GM21825 (cell line): ENCODE data around the gene ABCA8.
"Not testable (repeated sequence)": the region's sequence is repeated elsewhere in the genome, so short reads cannot be mapped to it uniquely, and the experiment has no call there.

Experiments
- ATAC-seq: cut with Tn5 transposase; IDR thresholded peaks from one replicate; pipeline ENCODE4 v1.9.1; 2021; ENCODE audit warnings: mild to moderate bottlenecking, moderate library complexity; ENCODE audit not compliant: unreplicated experiment

The ABCA8 gene

DNA sequence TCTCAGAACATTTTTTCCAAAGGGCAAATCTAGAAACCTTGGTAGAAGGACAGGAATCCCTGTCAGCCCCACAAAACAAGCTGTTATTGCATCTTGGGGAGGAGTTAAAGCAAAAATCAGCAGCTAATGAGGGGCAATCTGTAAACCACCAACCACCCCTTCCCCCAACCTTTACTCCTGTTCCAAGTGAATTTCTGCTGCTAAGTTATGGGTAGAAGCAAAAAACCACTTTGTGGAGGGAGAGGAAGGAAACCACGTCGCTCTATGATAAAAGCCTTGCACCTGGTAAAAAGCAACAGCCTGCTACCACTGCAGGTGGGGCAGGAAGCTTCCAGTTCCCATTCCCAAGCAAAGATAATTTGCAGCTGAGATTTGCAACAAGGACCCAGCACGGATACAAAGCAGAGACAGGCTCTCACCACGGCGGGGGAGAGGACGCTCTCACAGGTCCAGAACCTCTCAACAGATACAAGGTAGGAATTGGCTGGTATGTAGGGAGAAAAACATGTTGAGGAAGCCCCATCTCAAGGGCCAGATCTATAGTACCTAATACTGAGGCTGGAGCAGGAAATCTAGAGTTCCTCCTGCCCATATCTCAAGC is 10.7 kb downstream of the ABCA8 start:
- ATAC-seq = no peak

GRCh38 chr17:68943812-68944182 is 11.4 kb downstream of the ABCA8 start:
- ATAC-seq = not testable (repeated sequence)

DNA sequence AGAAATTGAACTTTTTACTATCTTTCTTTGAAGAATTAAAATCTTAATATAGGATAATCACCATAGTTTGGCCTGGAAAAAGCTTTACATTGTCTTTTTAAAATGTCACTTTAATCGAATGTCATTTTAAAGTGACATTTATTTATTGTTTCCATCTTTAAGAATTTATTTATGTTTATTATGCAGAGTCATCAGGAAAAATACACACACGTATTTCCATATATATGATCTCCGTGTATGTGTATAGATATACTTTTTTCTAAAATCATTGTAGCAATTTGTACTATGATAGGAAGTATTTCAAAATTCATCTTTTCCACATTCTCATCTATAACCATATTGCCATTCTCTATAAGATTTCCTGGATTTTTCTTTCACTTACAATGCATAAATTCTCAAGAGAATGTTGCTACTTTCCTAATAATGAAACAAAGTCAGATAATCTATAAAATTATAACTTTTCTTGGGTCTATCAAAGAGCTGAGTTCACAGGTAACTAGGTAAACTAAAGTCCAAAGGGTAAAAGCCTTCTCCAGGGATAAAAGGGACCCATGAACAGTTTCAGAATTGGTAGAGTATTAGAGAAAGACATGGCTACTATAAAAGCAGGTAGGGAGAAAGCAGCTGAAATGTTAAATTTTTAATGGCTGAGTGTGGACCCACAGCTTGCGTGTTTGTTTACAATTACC is 11.9 kb downstream of the ABCA8 start:
- ATAC-seq = no peak

GRCh38 chr17:68942389-68942788 is 12.8 kb downstream of the ABCA8 start:
- no peak for ATAC-seq

GRCh38 chr17:68941761-68942160 is 13.4 kb downstream of the ABCA8 start:
- ATAC-seq = no peak

GRCh38 chr17:68939195-68939594 is 16.0 kb downstream of the ABCA8 start:
- ATAC-seq = no peak

DNA sequence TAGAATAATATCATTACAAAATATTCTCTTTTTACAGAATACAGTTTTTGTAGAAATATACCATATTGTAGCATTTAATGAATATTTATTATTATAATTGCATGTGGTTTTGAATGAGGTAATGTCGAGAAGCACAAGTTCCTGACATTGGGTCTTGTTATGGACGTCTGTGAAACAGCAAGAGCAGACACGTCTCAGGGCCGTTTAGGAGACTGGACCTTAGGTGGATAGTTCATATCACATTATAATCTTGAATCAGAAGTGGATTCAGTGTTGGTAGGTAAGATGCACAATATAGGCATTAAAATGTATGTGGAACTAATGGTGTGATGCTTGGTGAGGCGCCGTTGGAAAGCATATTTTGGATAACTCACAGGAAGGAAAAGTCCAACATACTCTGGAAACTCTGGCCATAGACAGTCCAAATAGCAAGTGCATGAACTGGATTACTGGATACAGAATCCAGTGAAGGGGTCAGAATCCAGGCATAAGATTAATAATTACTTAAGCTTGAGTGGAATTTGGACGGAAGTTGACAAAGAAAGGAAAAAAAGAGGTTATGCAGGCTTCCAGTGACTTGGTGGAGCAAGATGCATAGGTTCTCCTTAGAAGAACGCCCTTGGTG is 17.2 kb downstream of the ABCA8 start:
- ATAC-seq = no peak

- no peak for ATAC-seq
These were observed 27.7 kb downstream of the ABCA8 start for GRCh38 chr17:68927516-68927915.

DNA sequence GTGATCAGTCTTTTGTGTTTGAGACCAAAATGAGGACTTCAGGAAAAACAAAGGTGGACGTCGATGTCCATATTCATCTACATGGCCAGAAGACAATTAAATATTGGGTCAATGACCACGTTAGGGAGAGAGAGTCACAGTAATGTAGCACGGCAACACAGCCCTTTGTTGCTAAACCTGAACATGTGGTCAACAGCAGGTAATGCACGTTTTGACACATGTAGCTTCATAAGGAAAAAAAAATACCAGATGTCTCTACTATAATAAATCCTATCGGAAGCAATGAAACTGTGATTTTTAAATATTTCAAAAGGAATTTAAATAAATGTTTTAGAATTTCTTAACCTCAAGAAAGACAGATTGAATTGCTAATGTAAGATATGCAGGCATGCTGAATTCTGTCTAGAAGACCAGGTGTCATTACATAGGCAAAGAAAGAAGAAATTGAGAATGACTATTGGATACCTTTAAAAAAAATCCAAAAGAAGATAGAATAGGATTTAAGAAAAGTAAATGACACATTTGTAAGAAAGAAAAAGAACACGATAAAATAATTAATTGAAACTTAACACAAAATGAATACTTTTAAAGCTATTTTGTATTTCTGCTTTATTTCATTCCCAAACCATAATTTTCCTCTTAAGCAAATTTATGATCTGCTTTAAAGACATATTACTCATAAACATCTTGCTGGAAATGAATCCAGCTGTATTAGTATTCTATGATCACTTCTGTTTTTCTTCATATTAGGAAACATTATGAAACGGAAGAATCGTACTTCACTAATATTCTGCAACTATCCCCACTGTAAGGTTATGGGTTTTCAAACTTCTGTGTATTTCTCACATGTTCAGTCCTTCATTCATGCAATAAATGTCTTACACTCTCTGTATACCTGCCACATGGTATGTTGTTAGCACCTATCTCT is 30.1 kb downstream of the ABCA8 start:
- no peak for ATAC-seq

DNA sequence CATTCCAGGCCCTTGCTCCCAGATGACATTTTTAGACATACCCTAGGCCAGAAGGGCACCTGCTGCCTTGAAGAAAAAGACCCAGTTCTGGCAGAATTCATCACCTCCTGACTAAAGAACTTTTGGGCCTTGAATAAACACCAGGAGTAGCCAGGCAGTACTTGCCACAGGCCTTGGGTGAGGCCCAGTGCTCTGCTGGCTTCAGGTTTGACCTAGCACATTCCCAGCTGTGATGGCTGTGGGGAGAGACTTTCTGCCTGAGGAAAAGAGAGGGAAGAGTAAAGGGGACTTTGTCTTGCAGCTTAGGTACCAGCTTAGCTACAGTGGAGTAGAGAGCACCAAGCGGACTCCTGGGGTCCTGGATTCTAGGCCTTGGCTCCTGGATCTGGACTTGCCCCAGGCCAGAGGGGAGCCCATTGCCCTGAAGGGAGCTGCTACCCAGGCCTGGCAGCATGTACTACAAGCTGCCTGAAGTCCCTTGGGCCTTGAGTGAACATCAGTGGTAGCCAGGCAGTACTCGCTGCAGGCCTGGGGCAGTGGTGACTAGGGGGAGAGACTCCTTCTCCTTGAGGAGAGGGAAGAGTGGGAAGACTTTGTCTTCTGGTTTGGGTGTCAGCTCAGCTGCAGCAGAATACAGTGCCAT is 44.3 kb downstream of the ABCA8 start:
- ATAC-seq = no peak

GRCh38 chr17:68910251-68910705 is 44.9 kb downstream of the ABCA8 start:
- no peak for ATAC-seq

DNA sequence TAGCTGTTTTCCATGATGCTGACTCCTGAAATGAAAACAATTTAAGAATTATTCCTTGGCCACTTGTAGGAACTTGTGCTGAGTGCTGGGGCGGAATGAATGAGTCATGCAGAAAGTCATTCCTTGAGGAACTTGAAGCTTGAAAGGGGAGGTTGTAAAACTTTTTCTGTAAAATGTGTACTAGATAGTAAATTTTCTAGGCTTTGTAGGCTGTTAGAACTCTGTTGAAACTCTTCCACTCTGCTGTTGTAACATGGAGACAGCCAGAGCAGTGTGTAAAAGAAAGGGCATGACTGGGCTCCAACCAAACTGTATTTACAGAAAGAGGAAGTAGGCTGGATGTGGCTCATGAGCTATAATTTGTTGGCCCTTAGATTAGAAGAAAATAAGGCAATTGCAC is 46.1 kb downstream of the ABCA8 start:
- ATAC-seq = no peak

GRCh38 chr17:68908045-68908444 is 47.1 kb downstream of the ABCA8 start:
- ATAC-seq = peak; percentile 64

GRCh38 chr17:68906638-68907037 is 48.6 kb downstream of the ABCA8 start:
- no peak for ATAC-seq

GRCh38 chr17:68903286-68903685 is 51.9 kb downstream of the ABCA8 start:
- ATAC-seq = no peak

DNA sequence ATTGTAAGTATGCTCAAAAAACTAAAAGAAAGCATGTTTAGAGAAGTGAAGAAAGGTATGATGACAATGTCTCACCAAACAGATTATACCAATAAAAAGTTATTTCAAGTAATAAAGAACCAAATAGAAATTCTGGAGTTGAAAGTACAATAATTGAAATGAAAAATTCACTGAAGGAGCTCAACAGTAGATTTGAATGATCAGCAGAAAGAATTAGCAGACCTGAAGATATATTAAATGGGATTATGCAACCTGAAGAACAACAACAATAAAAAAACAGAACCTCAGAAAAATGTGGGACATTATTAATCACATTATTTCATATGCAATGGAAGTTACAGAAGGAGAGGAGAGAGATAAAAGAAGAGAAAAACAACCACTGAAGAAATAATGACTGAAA is 57.6 kb downstream of the ABCA8 start:
- ATAC-seq = no peak

DNA sequence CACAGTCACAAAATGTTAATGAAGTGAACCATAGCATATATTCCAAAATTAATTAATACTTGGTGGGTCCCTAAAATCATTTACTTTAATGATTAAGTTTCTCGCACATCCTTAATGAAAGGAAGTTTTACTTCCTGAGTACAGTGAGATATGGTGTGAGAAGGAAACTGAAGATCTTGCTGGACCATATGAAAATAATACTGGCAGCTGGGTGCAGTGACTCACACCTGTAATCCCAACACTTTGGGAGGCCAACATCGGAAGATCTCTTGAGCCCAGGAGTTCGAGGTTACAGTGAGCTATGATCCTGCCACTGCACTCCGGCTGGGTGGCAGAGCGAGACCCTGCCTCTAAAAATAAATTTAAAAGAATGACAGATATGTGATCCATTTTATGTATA is 62.5 kb downstream of the ABCA8 start:
- no peak for ATAC-seq

DNA sequence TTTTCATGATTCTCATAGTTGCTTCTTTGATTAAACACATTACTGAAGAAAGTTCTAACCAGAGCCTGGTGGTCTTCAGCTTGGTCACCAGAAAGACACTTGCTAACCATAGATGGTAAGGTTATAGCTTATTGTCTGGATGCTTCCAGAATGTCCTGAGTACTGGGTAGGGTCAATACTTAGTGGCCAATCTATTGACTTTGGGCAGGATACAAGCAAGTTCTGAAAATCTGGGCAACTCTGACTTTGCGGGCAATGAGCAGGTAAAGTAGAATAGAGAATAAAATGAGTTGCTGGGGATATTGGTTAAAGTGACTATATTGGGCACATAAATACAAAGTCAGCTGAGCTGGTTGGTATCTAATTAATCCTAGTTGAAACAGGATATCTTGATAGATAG is 63.0 kb downstream of the ABCA8 start:
- ATAC-seq = no peak

DNA sequence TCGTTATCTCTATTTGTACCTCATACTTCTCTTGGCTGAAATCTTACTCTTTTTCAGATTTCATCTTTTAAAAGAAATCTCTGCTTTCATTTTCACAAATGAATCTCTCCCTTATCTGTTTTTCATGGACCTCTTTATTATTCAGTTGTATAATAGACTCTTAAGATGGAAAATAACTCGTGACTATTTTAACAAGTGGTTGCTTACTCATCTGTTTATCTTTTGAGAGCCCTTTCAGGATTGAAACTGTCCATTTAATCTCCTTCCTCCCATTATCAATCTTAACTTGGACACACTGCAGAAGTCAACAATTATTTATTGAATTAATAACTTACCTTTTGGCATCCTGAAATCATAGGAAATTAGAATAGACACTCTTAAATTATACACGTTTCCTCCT is 68.8 kb downstream of the ABCA8 start:
- ATAC-seq = no peak

GRCh38 chr17:68884888-68885287 is 70.3 kb downstream of the ABCA8 start:
- ATAC-seq = no peak
